CD14-positive monocyte (primary cell): Measurements from ENCODE around the gene TMEM18. TPM values are rescaled to one million over a fixed set of nuclear protein-coding genes. Genes with fewer than 3 reads are reported as not detected.

Experiments used
- DNase-seq, 3 donors: peaks; one replicate each; pipeline ENCODE4 v3.0.0-alpha.2; 2011 to 2022
- H2AFZ ChIP-seq: 2 replicates; pipeline ENCODE4 v1.6.0; 2012; ENCODE audit warnings: mild to moderate bottlenecking, low read depth, low read length, inconsistent platforms; ENCODE audit not compliant: insufficient read depth, poor library complexity, severe bottlenecking
- H3K27ac ChIP-seq, 2 donors: 1 replicate in 1 of 2; 2 replicates in 1 of 2; pipeline ENCODE4 v1.5.1; 2012 to 2013; ENCODE audit warnings: low read length in 2 of 2, control low read depth in 1 of 2, inconsistent platforms in 1 of 2, low read depth in 1 of 2, mild to moderate bottlenecking in 1 of 2
- H3K27me3 ChIP-seq, 2 donors: one replicate each; pipeline versions ENCODE4 v1.6.0 to v1.6.1; 2011 to 2013; ENCODE audit warnings: low read length in 2 of 2; ENCODE audit not compliant: control insufficient read depth in 2 of 2, insufficient read depth in 2 of 2
- H3K36me3 ChIP-seq, 2 donors: replicated peaks in 1 of 2; 1 replicate in 1 of 2; 2 replicates in 1 of 2; pipeline versions ENCODE4 v1.5.1 to v1.6.1; 2012 to 2013; ENCODE audit warnings: low read length in 2 of 2, control low read depth in 1 of 2, inconsistent platforms in 1 of 2, mild to moderate bottlenecking in 1 of 2; ENCODE audit not compliant: insufficient read depth in 2 of 2, control insufficient read depth in 1 of 2
- H3K4me1 ChIP-seq, 2 donors: 1 replicate in 1 of 2; 2 replicates in 1 of 2; pipeline versions ENCODE4 v1.5.1 to v1.6.1; 2012 to 2013; ENCODE audit warnings: low read length in 2 of 2, control low read depth in 1 of 2, inconsistent platforms in 1 of 2, mild to moderate bottlenecking in 1 of 2, moderate library complexity in 1 of 2; ENCODE audit not compliant: insufficient read depth in 2 of 2, control insufficient read depth in 1 of 2
- H3K4me2 ChIP-seq: replicated peaks from 2 replicates; pipeline ENCODE3; 2012; ENCODE audit warnings: low read length, moderate library complexity, mild to moderate bottlenecking; ENCODE audit not compliant: poor library complexity, severe bottlenecking; ENCODE audit errors: extremely low read depth
- H3K4me3 ChIP-seq, 3 experiments: fragments of 200-600 bp in 1 of 3; sonication (generic) in 1 of 3; replicated peaks in 1 of 3; 1 replicate in 2 of 3; 2 replicates in 1 of 3; pipeline ENCODE4 v1.5.1; 2011 to 2013; ENCODE audit warnings: low read length in 3 of 3, mild to moderate bottlenecking in 3 of 3, control low read depth in 2 of 3, low read depth in 2 of 3, inconsistent platforms in 1 of 3, moderate library complexity in 1 of 3
- H3K79me2 ChIP-seq: 2 replicates; pipeline ENCODE4 v1.6.0; 2012; ENCODE audit warnings: mild to moderate bottlenecking, control low read depth, inconsistent platforms, low read length, moderate library complexity; ENCODE audit not compliant: insufficient read depth
- H3K9ac ChIP-seq: 2 replicates; pipeline ENCODE4 v1.6.0; 2017; ENCODE audit warnings: low read length, mild to moderate bottlenecking; ENCODE audit not compliant: insufficient read depth, poor library complexity, severe bottlenecking
- H3K9me3 ChIP-seq, 2 donors: replicated peaks in 1 of 2; 1 replicate in 1 of 2; 2 replicates in 1 of 2; pipeline versions ENCODE4 v1.5.1 to v1.6.1; 2012 to 2013; ENCODE audit warnings: low read length in 2 of 2, control low read depth in 1 of 2; ENCODE audit not compliant: control insufficient read depth in 1 of 2, insufficient read depth in 1 of 2
- H4K20me1 ChIP-seq: 2 replicates; pipeline ENCODE4 v1.6.0; 2012; ENCODE audit warnings: mild to moderate bottlenecking, low read length, control low read depth, moderate library complexity; ENCODE audit not compliant: insufficient read depth
- H3K27ac Mint-ChIP-seq, 7 donors: one replicate each; pipeline ENCODE4 v1.8.0; 2020; ENCODE audit warnings: mild to moderate bottlenecking in 7 of 7, mixed read lengths in 7 of 7, moderate library complexity in 6 of 7, inconsistent platforms in 2 of 7
- H3K27me3 Mint-ChIP-seq, 3 donors: one replicate each; pipeline ENCODE4 v1.8.0; 2021 to 2022; ENCODE audit warnings: low read depth in 3 of 3, mild to moderate bottlenecking in 3 of 3, mixed read lengths in 3 of 3, moderate library complexity in 3 of 3, inconsistent platforms in 1 of 3
- H3K36me3 Mint-ChIP-seq, 2 donors: one replicate each; pipeline ENCODE4 v1.8.0; 2020; ENCODE audit warnings: mixed read lengths in 2 of 2, inconsistent platforms in 1 of 2, mild to moderate bottlenecking in 1 of 2
- H3K4me1 Mint-ChIP-seq: one replicate; pipeline ENCODE4 v1.8.0; 2020; ENCODE audit warnings: mild to moderate bottlenecking, mixed read lengths
- H3K4me3 Mint-ChIP-seq, 2 donors: one replicate each; pipeline ENCODE4 v1.8.0; 2020; ENCODE audit warnings: mild to moderate bottlenecking in 2 of 2, mixed read lengths in 2 of 2, moderate library complexity in 1 of 2
- H3K9me3 Mint-ChIP-seq, 7 donors: one replicate each; pipeline ENCODE4 v1.8.0; 2020 to 2022; ENCODE audit warnings: mixed read lengths in 7 of 7, mild to moderate bottlenecking in 6 of 7, moderate library complexity in 6 of 7, inconsistent platforms in 2 of 7
- WGBS: methylation state at CpG from one replicate; pipeline ENCODE4 v1.1.5; 2013; ENCODE audit warnings: missing lambda C conversion rate; ENCODE audit not compliant: insufficient coverage; 5-methylcytosine and 5-hydroxymethylcytosine counted together
- intact Hi-C, 2 donors: fragments of 100-400 bp; cut with micrococcal nuclease; formaldehyde crosslinking; loops; one replicate each; pipeline versions ENCODE4 v1.15.0 to v1.15.1; 2023
- polyA plus RNA-seq, 3 donors: library from polyadenylated mRNA; depleted of rRNA in 1 of 3; unstranded in 2 of 3; stranded (reverse) in 1 of 3; fragments of 300-500 nt in 2 of 3; fragments of >200 nt in 1 of 3; fragmentation: Illumina TruSeq in 2 of 3; gene quantifications; 1 replicate in 2 of 3; 2 replicates in 1 of 3; pipeline ENCODE4 v1.2.3, GENCODE V29; 2012 to 2021
- TF ChIP-seq, protein P1 (sequence below): fragments of 200-600 bp; IDR thresholded peaks from one replicate; pipeline ENCODE4 v1.8.0; 2022; ENCODE audit warnings: antibody characterized with exemption, mild to moderate bottlenecking

Gene TMEM18
- polyA plus RNA-seq, 3 donors = 9.3 to 23.5 (median 21.8) TPM

DNA sequence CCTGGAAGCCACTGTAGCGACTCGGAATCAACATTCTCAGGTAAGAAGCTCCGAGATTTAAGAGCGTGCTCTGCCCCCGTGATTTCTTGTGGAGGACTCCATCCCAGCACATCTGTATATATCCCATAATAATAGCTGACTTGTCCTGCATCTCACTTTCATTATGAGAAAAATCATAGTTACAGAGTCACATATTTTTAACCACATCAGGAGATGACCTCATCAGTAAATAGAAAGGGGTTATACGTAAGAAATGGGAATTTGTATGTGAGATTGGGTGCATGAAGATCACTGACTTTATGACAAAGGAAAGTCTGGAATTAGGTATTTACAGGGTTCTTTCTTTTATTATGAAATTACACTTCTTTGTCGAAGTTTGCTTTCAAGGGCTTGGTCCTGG is 16.4 kb upstream of the TMEM18 start:
- WGBS = 100% methylated on average over 4 of the region's 7 CpGs
- Histone ChIP-seq H3K9ac (no peak overlapping the region), H3K36me3 (no peaks in the 10 kb centered on the region), H3K4me2 (no peak overlapping the region), H3K9me3 (no peaks in the 10 kb centered on the region), H3K27me3 (no peaks in the 10 kb centered on the region), H3K79me2 (no peaks in the 10 kb centered on the region), H4K20me1 (no peaks in the 10 kb centered on the region), H3K27ac (no peak overlapping the region), H3K4me1 (no peaks in the 10 kb centered on the region), H3K4me3 (no peak overlapping the region), H2AFZ (no peak overlapping the region)
- H3K4me3 Mint-ChIP-seq = no peak overlapping the region
- H3K9me3 Mint-ChIP-seq = peaks cover 0 to 3% (median under 1%) of the 10 kb centered on the region in 7 donors
- TF ChIP-seq, protein P1, sequence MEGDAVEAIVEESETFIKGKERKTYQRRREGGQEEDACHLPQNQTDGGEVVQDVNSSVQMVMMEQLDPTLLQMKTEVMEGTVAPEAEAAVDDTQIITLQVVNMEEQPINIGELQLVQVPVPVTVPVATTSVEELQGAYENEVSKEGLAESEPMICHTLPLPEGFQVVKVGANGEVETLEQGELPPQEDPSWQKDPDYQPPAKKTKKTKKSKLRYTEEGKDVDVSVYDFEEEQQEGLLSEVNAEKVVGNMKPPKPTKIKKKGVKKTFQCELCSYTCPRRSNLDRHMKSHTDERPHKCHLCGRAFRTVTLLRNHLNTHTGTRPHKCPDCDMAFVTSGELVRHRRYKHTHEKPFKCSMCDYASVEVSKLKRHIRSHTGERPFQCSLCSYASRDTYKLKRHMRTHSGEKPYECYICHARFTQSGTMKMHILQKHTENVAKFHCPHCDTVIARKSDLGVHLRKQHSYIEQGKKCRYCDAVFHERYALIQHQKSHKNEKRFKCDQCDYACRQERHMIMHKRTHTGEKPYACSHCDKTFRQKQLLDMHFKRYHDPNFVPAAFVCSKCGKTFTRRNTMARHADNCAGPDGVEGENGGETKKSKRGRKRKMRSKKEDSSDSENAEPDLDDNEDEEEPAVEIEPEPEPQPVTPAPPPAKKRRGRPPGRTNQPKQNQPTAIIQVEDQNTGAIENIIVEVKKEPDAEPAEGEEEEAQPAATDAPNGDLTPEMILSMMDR = no peak
- H3K4me1 Mint-ChIP-seq = no peaks in the 10 kb centered on the region
- H3K36me3 Mint-ChIP-seq = no peaks in the 10 kb centered on the region
- peaks cover 5 to 11% (median 6%) of the 10 kb centered on the region in 3 donors for H3K27me3 Mint-ChIP-seq
- intact Hi-C loops = no loop called here
- no peak overlapping the region for H3K27ac Mint-ChIP-seq
- DNase-seq = no peak

DNA sequence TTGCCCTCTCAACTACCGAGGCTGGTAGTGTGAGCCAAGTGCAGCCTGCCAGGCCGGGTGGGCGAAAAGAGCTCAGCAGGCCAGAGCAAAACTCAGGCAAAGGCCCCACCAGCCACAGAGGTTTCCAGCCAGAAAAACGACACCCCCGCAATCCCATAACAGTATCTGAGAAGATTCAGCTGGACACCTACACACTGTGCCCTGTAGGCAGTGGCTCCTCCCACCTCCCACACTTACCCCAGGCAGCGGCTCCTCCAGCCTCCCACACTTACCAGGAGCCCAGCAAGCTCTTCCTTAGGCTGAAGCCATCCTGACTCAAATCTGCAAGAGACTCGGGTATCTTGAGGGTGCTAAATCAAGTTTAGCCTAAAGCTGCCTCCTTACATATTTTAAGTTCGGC is 15.6 kb upstream of the TMEM18 start:
- H3K4me3 ChIP-seq = no peak overlapping the region
- Mint-ChIP-seq H3K9me3 (peaks cover 0 to 4% (median 3%) of the 10 kb centered on the region in 7 donors), H3K36me3 (no peaks in the 10 kb centered on the region), H3K27ac (no peak overlapping the region), H3K27me3 (peaks cover 5 to 15% (median 12%) of the 10 kb centered on the region in 3 donors), H3K4me3 (no peak overlapping the region), H3K4me1 (no peaks in the 10 kb centered on the region)
- H3K27ac ChIP-seq = no peak overlapping the region
- H3K36me3 ChIP-seq = no peaks in the 10 kb centered on the region
- H3K9ac ChIP-seq = no peak overlapping the region
- no peak overlapping the region for H2AFZ ChIP-seq
- 93% methylated on average over 7 of the region's 8 CpGs for WGBS
- no peaks in the 10 kb centered on the region for H3K27me3 ChIP-seq
- H3K9me3 ChIP-seq = no peaks in the 10 kb centered on the region
- DNase-seq = no peak
- intact Hi-C loops = no loop called here
- TF ChIP-seq, protein P1 = no peak
- H3K4me2 ChIP-seq = no peak overlapping the region
- no peaks in the 10 kb centered on the region for H3K4me1 ChIP-seq
- no peaks in the 10 kb centered on the region for H3K79me2 ChIP-seq
- no peaks in the 10 kb centered on the region for H4K20me1 ChIP-seq
